Large intestine (tissue), 3 donors: ENCODE measurements around the gene CD96. TPM values are rescaled to one million over a fixed set of nuclear protein-coding genes. Genes with fewer than 3 reads are reported as not detected.
A peak's percentile ranks its signal among the peaks of the same experiment; 100 is the strongest.
"Not testable (repeated sequence)": the region's sequence is repeated elsewhere in the genome, so short reads cannot be mapped to it uniquely, and the experiment has no call there.

ENCODE experiments used
- DNase-seq, 2 donors: peaks; one replicate each; pipeline versions ENCODE4 v3.0.0 to v3.0.0-alpha.2; 2013
- H3K27ac ChIP-seq: one replicate; pipeline ENCODE4 v1.5.1; 2013; ENCODE audit warnings: low read length
- H3K27me3 ChIP-seq: 2 replicates; pipeline ENCODE4 v1.6.1; 2013; ENCODE audit warnings: low read length; ENCODE audit not compliant: control insufficient read depth, insufficient read depth
- H3K36me3 ChIP-seq: 2 replicates; pipeline ENCODE4 v1.6.1; 2013; ENCODE audit warnings: low read length; ENCODE audit not compliant: control insufficient read depth, insufficient read depth
- H3K4me1 ChIP-seq: one replicate; pipeline ENCODE4 v1.6.1; 2013; ENCODE audit warnings: low read length; ENCODE audit not compliant: control insufficient read depth, insufficient read depth
- H3K4me3 ChIP-seq: one replicate; pipeline ENCODE4 v1.5.1; 2013; ENCODE audit warnings: low read length
- H3K9me3 ChIP-seq: one replicate; pipeline ENCODE4 v1.6.1; 2013; ENCODE audit warnings: mild to moderate bottlenecking, low read depth, low read length, moderate library complexity; ENCODE audit not compliant: control insufficient read depth
- WGBS: methylation state at CpG from one replicate; pipeline ENCODE4 v1.1.5; 2013; ENCODE audit warnings: low lambda C conversion rate; ENCODE audit not compliant: insufficient coverage; 5-methylcytosine and 5-hydroxymethylcytosine counted together
- polyA plus RNA-seq: library from polyadenylated mRNA; unstranded; fragments of 120-200 nt; gene quantifications from one replicate; pipeline ENCODE4 v1.2.1, GENCODE V29; 2013

CD96 gene
- polyA plus RNA-seq, 1 donor: 4.1 TPM

- peaks cover 2% of the 10 kb centered on the region for H3K4me1 ChIP-seq
- no peak overlapping the region for H3K4me3 ChIP-seq
- no peaks in the 10 kb centered on the region for H3K9me3 ChIP-seq
- DNase-seq: no peak
- H3K27me3 ChIP-seq: no peaks in the 10 kb centered on the region
- H3K36me3 ChIP-seq: no peaks in the 10 kb centered on the region
- 90% methylated on average over 2 of the region's 7 CpGs for WGBS
- no peak overlapping the region for H3K27ac ChIP-seq
Observed at GRCh38 chr3:111669926-111670630, 128.1 kb downstream of the CD96 start.

- 100% methylated on average over 1 of the region's 6 CpGs for WGBS
- H3K4me3 ChIP-seq, H3K27ac ChIP-seq, H3K36me3 ChIP-seq, DNase-seq, H3K9me3 ChIP-seq, H3K27me3 ChIP-seq: not testable (repeated sequence)
- H3K4me1 ChIP-seq: peaks cover 17% of the 10 kb centered on the region
Observed at GRCh38 chr3:111672461-111672860, 130.5 kb downstream of the CD96 start.

GRCh38 chr3:111675846-111676210 lies 133.8 kb downstream of the CD96 start:
- Histone ChIP-seq H3K27me3 (no peaks in the 10 kb centered on the region), H3K36me3 (no peaks in the 10 kb centered on the region), H3K4me3 (peak overlapping the region; percentile 69), H3K9me3 (no peaks in the 10 kb centered on the region), H3K27ac (peak overlapping the region; percentile 84), H3K4me1 (peaks cover 22% of the 10 kb centered on the region)
- DNase-seq: peak in 1 of 2 donors; percentile 46
- WGBS: no CpG with 5 or more reads among the region's 1 CpG

GRCh38 chr3:111676211-111677006 lies 134.4 kb downstream of the CD96 start:
- Histone ChIP-seq H3K4me3 (peak overlapping the region; percentile 69), H3K27me3 (no peaks in the 10 kb centered on the region), H3K27ac (peak overlapping the region; percentile 84), H3K36me3 (no peaks in the 10 kb centered on the region), H3K4me1 (peaks cover 27% of the 10 kb centered on the region), H3K9me3 (no peaks in the 10 kb centered on the region)
- WGBS: no CpG with 5 or more reads among the region's 8 CpGs
- peak; percentile 89 to 95 for DNase-seq

GRCh38 chr3:111677007-111677392 lies 135.0 kb downstream of the CD96 start:
- Histone ChIP-seq H3K27me3 (no peaks in the 10 kb centered on the region), H3K4me3 (peak overlapping the region; percentile 8), H3K36me3 (no peaks in the 10 kb centered on the region), H3K4me1 (peaks cover 32% of the 10 kb centered on the region), H3K9me3 (no peaks in the 10 kb centered on the region), H3K27ac (peak overlapping the region; percentile 80)
- 50% methylated on average over 2 of the region's 4 CpGs for WGBS
- no peak for DNase-seq

- no peaks in the 10 kb centered on the region for H3K27me3 ChIP-seq
- peak overlapping the region; percentile 53 for H3K27ac ChIP-seq
- no peaks in the 10 kb centered on the region for H3K9me3 ChIP-seq
- peaks cover 19% of the 10 kb centered on the region for H3K4me1 ChIP-seq
- DNase-seq: peak; percentile 43 to 80
- H3K4me3 ChIP-seq: no peak overlapping the region
- no peaks in the 10 kb centered on the region for H3K36me3 ChIP-seq
- 50% methylated on average over 1 of the region's 7 CpGs for WGBS
Observed at GRCh38 chr3:111681661-111682426, 139.8 kb downstream of the CD96 start.

GRCh38 chr3:111684640-111685039 lies 142.6 kb downstream of the CD96 start:
- no peak overlapping the region for H3K4me3 ChIP-seq
- no peak for DNase-seq
- no peaks in the 10 kb centered on the region for H3K9me3 ChIP-seq
- H3K36me3 ChIP-seq: no peaks in the 10 kb centered on the region
- H3K27me3 ChIP-seq: no peaks in the 10 kb centered on the region
- 100% methylated on average over 2 of the region's 4 CpGs for WGBS
- H3K27ac ChIP-seq: no peak overlapping the region
- peaks cover 20% of the 10 kb centered on the region for H3K4me1 ChIP-seq

GRCh38 chr3:111688190-111688800 lies 146.3 kb downstream of the CD96 start:
- Histone ChIP-seq H3K4me3 (no peak overlapping the region), H3K27ac (no peak overlapping the region), H3K9me3 (no peaks in the 10 kb centered on the region), H3K36me3 (no peaks in the 10 kb centered on the region), H3K4me1 (peaks cover 10% of the 10 kb centered on the region), H3K27me3 (no peaks in the 10 kb centered on the region)
- WGBS: 29% methylated on average over 1 of the region's 2 CpGs
- peak in 1 of 2 donors; percentile 39 for DNase-seq

- Histone ChIP-seq H3K27me3 (no peaks in the 10 kb centered on the region), H3K36me3 (no peaks in the 10 kb centered on the region), H3K4me3 (no peak overlapping the region), H3K4me1 (peaks cover 18% of the 10 kb centered on the region), H3K9me3 (no peaks in the 10 kb centered on the region), H3K27ac (no peak overlapping the region)
- DNase-seq: no peak
- 83% methylated on average over 1 of the region's 3 CpGs for whole genome bisulfite sequencing
Observed at GRCh38 chr3:111690242-111690641, 148.2 kb downstream of the CD96 start.
